ENCODE measurements around the gene PLCB1. TPM values are rescaled to one million over a fixed set of nuclear protein-coding genes. Genes with fewer than 3 reads are reported as not detected.
A peak's percentile ranks its signal among the peaks of the same experiment; 100 is the strongest.

PLCB1 gene
- total and polyA plus RNA-seq, 2 experiments from 2014 or later, result 14.9 to 20.7 TPM

DNA sequence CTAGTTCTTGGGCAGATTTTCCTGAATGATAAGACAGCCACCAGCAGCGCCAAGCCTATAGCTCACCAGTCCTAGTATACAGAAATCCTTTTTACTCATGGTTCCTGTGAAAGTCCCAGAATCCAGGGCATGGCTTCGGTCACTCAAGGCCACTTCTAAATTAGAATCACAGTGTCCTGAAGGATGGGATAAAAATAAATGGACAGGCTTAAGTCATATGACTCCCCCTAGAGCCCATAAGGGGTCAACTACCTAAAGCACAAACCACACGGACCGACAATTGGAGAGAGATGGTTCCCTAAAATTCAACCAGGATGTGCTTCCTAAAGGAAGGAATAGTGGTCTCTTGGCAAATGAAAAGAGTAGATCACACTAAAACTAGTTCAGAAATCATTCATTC, 532.7 kb downstream of the PLCB1 start:
- H3F3A ChIP-seq (replicated peaks; ENCODE audit: low read depth), result no peaks in the 10 kb centered on the region
- H3K4me1 ChIP-seq (ENCODE audit: insufficient read depth), result no peaks in the 10 kb centered on the region
- TF ChIP-seq, protein P1, sequence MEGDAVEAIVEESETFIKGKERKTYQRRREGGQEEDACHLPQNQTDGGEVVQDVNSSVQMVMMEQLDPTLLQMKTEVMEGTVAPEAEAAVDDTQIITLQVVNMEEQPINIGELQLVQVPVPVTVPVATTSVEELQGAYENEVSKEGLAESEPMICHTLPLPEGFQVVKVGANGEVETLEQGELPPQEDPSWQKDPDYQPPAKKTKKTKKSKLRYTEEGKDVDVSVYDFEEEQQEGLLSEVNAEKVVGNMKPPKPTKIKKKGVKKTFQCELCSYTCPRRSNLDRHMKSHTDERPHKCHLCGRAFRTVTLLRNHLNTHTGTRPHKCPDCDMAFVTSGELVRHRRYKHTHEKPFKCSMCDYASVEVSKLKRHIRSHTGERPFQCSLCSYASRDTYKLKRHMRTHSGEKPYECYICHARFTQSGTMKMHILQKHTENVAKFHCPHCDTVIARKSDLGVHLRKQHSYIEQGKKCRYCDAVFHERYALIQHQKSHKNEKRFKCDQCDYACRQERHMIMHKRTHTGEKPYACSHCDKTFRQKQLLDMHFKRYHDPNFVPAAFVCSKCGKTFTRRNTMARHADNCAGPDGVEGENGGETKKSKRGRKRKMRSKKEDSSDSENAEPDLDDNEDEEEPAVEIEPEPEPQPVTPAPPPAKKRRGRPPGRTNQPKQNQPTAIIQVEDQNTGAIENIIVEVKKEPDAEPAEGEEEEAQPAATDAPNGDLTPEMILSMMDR (conservative IDR thresholded peaks at IDR 0.05; ENCODE audit: low read depth in 2 of 2), result peak; percentile 60
- TF ChIP-seq JUNB (IDR thresholded peaks at IDR 0.05; ENCODE audit: unreplicated experiment), result no peak
- H3K27ac ChIP-seq (ENCODE audit: low read depth), result no peak overlapping the region
- H3K27ac Mint-ChIP-seq, result no peak overlapping the region
- no peaks in the 10 kb centered on the region for H3K36me3 Mint-ChIP-seq (ENCODE audit: low read depth)
- H3K4me1 Mint-ChIP-seq, result no peaks in the 10 kb centered on the region
- no peak overlapping the region for H3K4me2 ChIP-seq
- H3K9me2 ChIP-seq (ENCODE audit: insufficient read depth), result no peaks in the 10 kb centered on the region
- no peaks in the 10 kb centered on the region for H3K27me3 Mint-ChIP-seq (ENCODE audit: insufficient read depth, low read depth, poor library complexity)
- no peak overlapping the region for H3K4me3 ChIP-seq
- no peaks in the 10 kb centered on the region for H3K36me3 ChIP-seq (ENCODE audit: insufficient read depth)
- peak; percentile 63 for DNase-seq (ENCODE audit: low spot score)
- ATAC-seq, result peak; percentile 76
- H3K27me3 ChIP-seq (ENCODE audit: insufficient read depth), result no peaks in the 10 kb centered on the region
- no peaks in the 10 kb centered on the region for H4K20me1 ChIP-seq (replicated peaks; ENCODE audit: insufficient read depth)
- H2AFZ ChIP-seq, result no peak overlapping the region
- no peak overlapping the region for H3K4me3 Mint-ChIP-seq
- H3K79me2 ChIP-seq (replicated peaks; ENCODE audit: insufficient read depth), result no peaks in the 10 kb centered on the region
- no peaks in the 10 kb centered on the region for H3K9me3 Mint-ChIP-seq

DNA sequence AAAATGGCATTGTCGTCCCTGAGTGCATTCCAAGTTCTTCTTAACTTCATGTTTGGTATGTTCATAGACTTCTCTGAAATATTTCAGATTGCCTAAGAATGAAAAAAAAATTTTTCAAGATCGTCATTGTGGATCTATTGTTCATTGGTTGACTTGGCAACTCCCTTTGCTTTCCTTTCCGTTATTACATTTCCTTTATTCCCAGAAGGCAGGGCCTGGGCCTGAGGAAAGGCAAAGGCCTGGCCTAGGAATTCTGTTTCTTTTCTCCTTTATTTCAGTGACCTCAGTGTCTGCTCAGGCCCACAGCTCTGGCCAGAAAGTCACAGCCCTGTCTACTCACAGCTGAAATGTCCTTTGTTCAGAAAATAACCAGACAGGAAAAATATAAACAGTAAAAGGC, 535.2 kb downstream of the PLCB1 start:
- no peak overlapping the region for H3K4me3 ChIP-seq
- H3K4me3 Mint-ChIP-seq, result no peak overlapping the region
- no peak overlapping the region for H3K27ac ChIP-seq (ENCODE audit: low read depth)
- H3F3A ChIP-seq (replicated peaks; ENCODE audit: low read depth), result no peaks in the 10 kb centered on the region
- peaks cover 8% of the 10 kb centered on the region; the same call in 2 of the 3 replicates for H3K4me1 Mint-ChIP-seq
- H3K79me2 ChIP-seq (replicated peaks; ENCODE audit: insufficient read depth), result no peaks in the 10 kb centered on the region
- 0 out of 2 replicates have a peak, but pooled peaks cover 5% of the 10 kb centered on the region for H3K4me1 ChIP-seq (ENCODE audit: insufficient read depth)
- no peak for ATAC-seq
- H4K20me1 ChIP-seq (replicated peaks; ENCODE audit: insufficient read depth), result no peaks in the 10 kb centered on the region
- no peaks in the 10 kb centered on the region for H3K27me3 ChIP-seq (ENCODE audit: insufficient read depth)
- no peak for DNase-seq (ENCODE audit: low spot score)
- no peak overlapping the region for H2AFZ ChIP-seq
- H3K9me3 Mint-ChIP-seq, result no peaks in the 10 kb centered on the region
- no peaks in the 10 kb centered on the region for H3K36me3 ChIP-seq (ENCODE audit: insufficient read depth)
- peak overlapping the region; percentile 66; the same call in 1 of the 2 replicates for H3K27ac Mint-ChIP-seq
- peaks cover 2% of the 10 kb centered on the region for H3K27me3 Mint-ChIP-seq (ENCODE audit: insufficient read depth, low read depth, poor library complexity)
- no peak overlapping the region for H3K4me2 ChIP-seq
- H3K36me3 Mint-ChIP-seq (ENCODE audit: low read depth), result no peaks in the 10 kb centered on the region
- no peaks in the 10 kb centered on the region for H3K9me2 ChIP-seq (ENCODE audit: insufficient read depth)
- TF ChIP-seq, protein P2, sequence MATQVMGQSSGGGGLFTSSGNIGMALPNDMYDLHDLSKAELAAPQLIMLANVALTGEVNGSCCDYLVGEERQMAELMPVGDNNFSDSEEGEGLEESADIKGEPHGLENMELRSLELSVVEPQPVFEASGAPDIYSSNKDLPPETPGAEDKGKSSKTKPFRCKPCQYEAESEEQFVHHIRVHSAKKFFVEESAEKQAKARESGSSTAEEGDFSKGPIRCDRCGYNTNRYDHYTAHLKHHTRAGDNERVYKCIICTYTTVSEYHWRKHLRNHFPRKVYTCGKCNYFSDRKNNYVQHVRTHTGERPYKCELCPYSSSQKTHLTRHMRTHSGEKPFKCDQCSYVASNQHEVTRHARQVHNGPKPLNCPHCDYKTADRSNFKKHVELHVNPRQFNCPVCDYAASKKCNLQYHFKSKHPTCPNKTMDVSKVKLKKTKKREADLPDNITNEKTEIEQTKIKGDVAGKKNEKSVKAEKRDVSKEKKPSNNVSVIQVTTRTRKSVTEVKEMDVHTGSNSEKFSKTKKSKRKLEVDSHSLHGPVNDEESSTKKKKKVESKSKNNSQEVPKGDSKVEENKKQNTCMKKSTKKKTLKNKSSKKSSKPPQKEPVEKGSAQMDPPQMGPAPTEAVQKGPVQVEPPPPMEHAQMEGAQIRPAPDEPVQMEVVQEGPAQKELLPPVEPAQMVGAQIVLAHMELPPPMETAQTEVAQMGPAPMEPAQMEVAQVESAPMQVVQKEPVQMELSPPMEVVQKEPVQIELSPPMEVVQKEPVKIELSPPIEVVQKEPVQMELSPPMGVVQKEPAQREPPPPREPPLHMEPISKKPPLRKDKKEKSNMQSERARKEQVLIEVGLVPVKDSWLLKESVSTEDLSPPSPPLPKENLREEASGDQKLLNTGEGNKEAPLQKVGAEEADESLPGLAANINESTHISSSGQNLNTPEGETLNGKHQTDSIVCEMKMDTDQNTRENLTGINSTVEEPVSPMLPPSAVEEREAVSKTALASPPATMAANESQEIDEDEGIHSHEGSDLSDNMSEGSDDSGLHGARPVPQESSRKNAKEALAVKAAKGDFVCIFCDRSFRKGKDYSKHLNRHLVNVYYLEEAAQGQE (IDR thresholded peaks at IDR 0.05; ENCODE audit: unreplicated experiment), result no peak
- no peak for TF ChIP-seq POLR2AphosphoS5 (IDR thresholded peaks at IDR 0.05; ENCODE audit: low read depth)
- TF ChIP-seq ZNF331 (CRISPR knock-in tag; IDR thresholded peaks at IDR 0.05; ENCODE audit: low read depth), result no peak
- TF ChIP-seq, protein P3, sequence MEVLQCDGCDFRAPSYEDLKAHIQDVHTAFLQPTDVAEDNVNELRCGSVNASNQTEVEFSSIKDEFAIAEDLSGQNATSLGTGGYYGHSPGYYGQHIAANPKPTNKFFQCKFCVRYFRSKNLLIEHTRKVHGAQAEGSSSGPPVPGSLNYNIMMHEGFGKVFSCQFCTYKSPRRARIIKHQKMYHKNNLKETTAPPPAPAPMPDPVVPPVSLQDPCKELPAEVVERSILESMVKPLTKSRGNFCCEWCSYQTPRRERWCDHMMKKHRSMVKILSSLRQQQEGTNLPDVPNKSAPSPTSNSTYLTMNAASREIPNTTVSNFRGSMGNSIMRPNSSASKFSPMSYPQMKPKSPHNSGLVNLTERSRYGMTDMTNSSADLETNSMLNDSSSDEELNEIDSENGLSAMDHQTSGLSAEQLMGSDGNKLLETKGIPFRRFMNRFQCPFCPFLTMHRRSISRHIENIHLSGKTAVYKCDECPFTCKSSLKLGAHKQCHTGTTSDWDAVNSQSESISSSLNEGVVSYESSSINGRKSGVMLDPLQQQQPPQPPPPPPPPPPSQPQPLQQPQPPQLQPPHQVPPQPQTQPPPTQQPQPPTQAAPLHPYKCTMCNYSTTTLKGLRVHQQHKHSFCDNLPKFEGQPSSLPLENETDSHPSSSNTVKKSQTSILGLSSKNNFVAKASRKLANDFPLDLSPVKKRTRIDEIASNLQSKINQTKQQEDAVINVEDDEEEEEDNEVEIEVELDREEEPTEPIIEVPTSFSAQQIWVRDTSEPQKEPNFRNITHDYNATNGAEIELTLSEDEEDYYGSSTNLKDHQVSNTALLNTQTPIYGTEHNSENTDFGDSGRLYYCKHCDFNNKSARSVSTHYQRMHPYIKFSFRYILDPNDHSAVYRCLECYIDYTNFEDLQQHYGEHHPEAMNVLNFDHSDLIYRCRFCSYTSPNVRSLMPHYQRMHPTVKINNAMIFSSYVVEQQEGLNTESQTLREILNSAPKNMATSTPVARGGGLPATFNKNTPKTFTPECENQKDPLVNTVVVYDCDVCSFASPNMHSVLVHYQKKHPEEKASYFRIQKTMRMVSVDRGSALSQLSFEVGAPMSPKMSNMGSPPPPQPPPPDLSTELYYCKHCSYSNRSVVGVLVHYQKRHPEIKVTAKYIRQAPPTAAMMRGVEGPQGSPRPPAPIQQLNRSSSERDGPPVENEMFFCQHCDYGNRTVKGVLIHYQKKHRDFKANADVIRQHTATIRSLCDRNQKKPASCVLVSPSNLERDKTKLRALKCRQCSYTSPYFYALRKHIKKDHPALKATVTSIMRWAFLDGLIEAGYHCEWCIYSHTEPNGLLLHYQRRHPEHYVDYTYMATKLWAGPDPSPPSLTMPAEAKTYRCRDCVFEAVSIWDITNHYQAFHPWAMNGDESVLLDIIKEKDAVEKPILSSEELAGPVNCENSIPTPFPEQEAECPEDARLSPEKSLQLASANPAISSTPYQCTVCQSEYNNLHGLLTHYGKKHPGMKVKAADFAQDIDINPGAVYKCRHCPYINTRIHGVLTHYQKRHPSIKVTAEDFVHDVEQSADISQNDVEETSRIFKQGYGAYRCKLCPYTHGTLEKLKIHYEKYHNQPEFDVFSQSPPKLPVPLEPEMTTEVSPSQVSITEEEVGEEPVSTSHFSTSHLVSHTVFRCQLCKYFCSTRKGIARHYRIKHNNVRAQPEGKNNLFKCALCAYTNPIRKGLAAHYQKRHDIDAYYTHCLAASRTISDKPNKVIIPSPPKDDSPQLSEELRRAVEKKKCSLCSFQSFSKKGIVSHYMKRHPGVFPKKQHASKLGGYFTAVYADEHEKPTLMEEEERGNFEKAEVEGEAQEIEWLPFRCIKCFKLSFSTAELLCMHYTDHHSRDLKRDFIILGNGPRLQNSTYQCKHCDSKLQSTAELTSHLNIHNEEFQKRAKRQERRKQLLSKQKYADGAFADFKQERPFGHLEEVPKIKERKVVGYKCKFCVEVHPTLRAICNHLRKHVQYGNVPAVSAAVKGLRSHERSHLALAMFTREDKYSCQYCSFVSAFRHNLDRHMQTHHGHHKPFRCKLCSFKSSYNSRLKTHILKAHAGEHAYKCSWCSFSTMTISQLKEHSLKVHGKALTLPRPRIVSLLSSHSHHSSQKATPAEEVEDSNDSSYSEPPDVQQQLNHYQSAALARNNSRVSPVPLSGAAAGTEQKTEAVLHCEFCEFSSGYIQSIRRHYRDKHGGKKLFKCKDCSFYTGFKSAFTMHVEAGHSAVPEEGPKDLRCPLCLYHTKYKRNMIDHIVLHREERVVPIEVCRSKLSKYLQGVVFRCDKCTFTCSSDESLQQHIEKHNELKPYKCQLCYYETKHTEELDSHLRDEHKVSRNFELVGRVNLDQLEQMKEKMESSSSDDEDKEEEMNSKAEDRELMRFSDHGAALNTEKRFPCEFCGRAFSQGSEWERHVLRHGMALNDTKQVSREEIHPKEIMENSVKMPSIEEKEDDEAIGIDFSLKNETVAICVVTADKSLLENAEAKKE (CRISPR knock-in tag; IDR thresholded peaks at IDR 0.05), result no peak
- no peak for TF ChIP-seq CREB1 (CRISPR knock-in tag; IDR thresholded peaks at IDR 0.05; ENCODE audit: low read depth)
- TF ChIP-seq, protein P1 (conservative IDR thresholded peaks at IDR 0.05; ENCODE audit: low read depth in 2 of 2), result no peak
- TF ChIP-seq EZH2 (IDR thresholded peaks at IDR 0.05; ENCODE audit: low read depth, unreplicated experiment), result no peak
